PC-3 (cell line): Measurements from ENCODE around the gene C12orf75.

ENCODE experiments used
- EZH2 ChIP-seq: fragments of 300-600 bp; sonication (generic); IDR thresholded peaks from one replicate; pipeline ENCODE4 v1.6.1; 2017; ENCODE audit warnings: antibody characterized with exemption, mild to moderate bottlenecking, low read length; ENCODE audit not compliant: unreplicated experiment
- EZH2phosphoT487 ChIP-seq: fragments of 300-600 bp; sonication (generic); IDR thresholded peaks from 2 replicates; pipeline ENCODE4 v1.6.1; 2018; ENCODE audit warnings: mild to moderate bottlenecking, antibody characterized with exemption, low read length, borderline replicate concordance
- TF ChIP-seq, protein P1 (sequence below): fragments of 300-600 bp; sonication (generic); conservative IDR thresholded peaks from 2 replicates; pipeline ENCODE4 v1.5.1; 2017; ENCODE audit warnings: antibody characterized with exemption, low read depth, mild to moderate bottlenecking, low read length

DNA sequence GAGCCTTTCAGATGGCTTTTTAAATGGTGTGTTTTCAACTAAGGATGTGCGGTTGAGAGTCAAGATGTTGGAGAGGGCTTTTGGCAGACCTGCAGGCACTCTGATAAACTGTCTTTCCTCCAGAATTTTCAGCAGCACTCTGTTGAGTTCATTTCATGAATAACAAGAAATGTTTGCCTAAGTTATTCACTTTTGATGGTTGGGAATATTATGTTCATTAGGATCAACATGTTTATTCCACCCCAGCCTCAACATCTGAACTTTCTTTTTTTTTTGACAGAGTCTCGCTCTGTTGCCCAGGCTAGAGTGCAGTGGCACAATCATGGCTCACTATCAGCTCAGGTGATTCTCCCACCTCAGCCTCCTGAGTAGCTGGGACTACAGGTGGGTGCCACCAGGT is 68.4 kb downstream of the C12orf75 start:
- TF ChIP-seq, protein P1, sequence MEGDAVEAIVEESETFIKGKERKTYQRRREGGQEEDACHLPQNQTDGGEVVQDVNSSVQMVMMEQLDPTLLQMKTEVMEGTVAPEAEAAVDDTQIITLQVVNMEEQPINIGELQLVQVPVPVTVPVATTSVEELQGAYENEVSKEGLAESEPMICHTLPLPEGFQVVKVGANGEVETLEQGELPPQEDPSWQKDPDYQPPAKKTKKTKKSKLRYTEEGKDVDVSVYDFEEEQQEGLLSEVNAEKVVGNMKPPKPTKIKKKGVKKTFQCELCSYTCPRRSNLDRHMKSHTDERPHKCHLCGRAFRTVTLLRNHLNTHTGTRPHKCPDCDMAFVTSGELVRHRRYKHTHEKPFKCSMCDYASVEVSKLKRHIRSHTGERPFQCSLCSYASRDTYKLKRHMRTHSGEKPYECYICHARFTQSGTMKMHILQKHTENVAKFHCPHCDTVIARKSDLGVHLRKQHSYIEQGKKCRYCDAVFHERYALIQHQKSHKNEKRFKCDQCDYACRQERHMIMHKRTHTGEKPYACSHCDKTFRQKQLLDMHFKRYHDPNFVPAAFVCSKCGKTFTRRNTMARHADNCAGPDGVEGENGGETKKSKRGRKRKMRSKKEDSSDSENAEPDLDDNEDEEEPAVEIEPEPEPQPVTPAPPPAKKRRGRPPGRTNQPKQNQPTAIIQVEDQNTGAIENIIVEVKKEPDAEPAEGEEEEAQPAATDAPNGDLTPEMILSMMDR: no peak
- TF ChIP-seq EZH2phosphoT487 (no peak), EZH2 (no peak)
